ENCODE measurements around the gene LRCH1.

GRCh38 chr13:46605076-46605824, 52.3 kb downstream of the LRCH1 start:
- TF ChIP-seq, protein P1, sequence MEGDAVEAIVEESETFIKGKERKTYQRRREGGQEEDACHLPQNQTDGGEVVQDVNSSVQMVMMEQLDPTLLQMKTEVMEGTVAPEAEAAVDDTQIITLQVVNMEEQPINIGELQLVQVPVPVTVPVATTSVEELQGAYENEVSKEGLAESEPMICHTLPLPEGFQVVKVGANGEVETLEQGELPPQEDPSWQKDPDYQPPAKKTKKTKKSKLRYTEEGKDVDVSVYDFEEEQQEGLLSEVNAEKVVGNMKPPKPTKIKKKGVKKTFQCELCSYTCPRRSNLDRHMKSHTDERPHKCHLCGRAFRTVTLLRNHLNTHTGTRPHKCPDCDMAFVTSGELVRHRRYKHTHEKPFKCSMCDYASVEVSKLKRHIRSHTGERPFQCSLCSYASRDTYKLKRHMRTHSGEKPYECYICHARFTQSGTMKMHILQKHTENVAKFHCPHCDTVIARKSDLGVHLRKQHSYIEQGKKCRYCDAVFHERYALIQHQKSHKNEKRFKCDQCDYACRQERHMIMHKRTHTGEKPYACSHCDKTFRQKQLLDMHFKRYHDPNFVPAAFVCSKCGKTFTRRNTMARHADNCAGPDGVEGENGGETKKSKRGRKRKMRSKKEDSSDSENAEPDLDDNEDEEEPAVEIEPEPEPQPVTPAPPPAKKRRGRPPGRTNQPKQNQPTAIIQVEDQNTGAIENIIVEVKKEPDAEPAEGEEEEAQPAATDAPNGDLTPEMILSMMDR (optimal IDR thresholded peaks at IDR 0.05 in 1 of 3, IDR thresholded peaks at IDR 0.05 in 1 of 3, conservative IDR thresholded peaks at IDR 0.05 in 1 of 3; ENCODE audit: extremely low read depth in 1 of 3, insufficient read depth in 2 of 3, low read length in 3 of 3): no peak
- no peak for TF ChIP-seq EZH2 (IDR thresholded peaks at IDR 0.05; ENCODE audit: low read length)
